ENCODE results near the gene HVCN1.
"Not testable (repeated sequence)": the region's sequence is repeated elsewhere in the genome, so short reads cannot be mapped to it uniquely, and the experiment has no call there.

The HVCN1 gene

DNA sequence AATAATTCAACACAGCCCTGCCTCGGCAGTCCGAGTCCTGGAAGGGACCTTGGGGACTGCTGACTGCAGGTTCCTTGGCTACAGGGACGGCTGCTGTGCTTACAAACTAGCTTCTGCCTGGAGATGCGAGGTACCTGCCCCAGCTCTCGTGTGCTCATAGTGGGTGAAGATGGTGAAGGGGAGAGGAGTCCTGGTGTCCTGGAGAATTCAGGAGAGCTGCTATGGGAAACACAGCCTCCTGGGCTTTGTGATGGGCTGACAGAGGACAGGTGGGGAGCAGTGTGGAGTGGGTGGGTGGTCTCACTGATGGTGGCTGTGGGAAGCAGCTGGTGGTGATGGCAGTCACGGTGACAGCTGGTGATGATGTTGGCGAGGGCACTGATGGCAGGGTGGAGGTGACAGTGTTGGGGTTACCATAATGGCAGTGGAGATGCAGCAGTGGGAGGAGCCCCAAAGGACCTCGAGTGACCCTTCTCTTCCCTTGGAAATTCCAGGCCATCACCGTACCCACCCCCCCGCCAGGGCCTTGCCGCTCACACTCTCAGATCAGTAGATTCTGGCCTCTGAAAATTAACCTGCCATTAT lies 32.8 kb downstream of the HVCN1 start:
- H3K4me2 ChIP-seq (ENCODE audit: low read length), result no peak overlapping the region
- H3K4me3 ChIP-seq (ENCODE audit: low read length), result no peak overlapping the region
- no peaks in the 10 kb centered on the region for H3K36me3 ChIP-seq (replicated peaks; ENCODE audit: low read depth, low read length)
- H4K20me1 ChIP-seq (ENCODE audit: insufficient read depth, low read length), result no peaks in the 10 kb centered on the region
- no peaks in the 10 kb centered on the region for H3K27me3 ChIP-seq (ENCODE audit: low read depth, low read length)
- no peak for TF ChIP-seq EZH2phosphoT487 (IDR thresholded peaks at IDR 0.05; ENCODE audit: low read depth)
- TF ChIP-seq, protein P1, sequence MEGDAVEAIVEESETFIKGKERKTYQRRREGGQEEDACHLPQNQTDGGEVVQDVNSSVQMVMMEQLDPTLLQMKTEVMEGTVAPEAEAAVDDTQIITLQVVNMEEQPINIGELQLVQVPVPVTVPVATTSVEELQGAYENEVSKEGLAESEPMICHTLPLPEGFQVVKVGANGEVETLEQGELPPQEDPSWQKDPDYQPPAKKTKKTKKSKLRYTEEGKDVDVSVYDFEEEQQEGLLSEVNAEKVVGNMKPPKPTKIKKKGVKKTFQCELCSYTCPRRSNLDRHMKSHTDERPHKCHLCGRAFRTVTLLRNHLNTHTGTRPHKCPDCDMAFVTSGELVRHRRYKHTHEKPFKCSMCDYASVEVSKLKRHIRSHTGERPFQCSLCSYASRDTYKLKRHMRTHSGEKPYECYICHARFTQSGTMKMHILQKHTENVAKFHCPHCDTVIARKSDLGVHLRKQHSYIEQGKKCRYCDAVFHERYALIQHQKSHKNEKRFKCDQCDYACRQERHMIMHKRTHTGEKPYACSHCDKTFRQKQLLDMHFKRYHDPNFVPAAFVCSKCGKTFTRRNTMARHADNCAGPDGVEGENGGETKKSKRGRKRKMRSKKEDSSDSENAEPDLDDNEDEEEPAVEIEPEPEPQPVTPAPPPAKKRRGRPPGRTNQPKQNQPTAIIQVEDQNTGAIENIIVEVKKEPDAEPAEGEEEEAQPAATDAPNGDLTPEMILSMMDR (IDR thresholded peaks at IDR 0.05; ENCODE audit: low read depth, low read length), result no peak
- H3K4me1 ChIP-seq (ENCODE audit: low read length), result no peaks in the 10 kb centered on the region
- H3K27ac ChIP-seq (ENCODE audit: low read length), result no peak overlapping the region
- H3K9ac ChIP-seq (ENCODE audit: low read length), result no peak overlapping the region
- H3K9me3 ChIP-seq (ENCODE audit: insufficient read depth, low read length), result no peaks in the 10 kb centered on the region
- no peaks in the 10 kb centered on the region for H3K79me2 ChIP-seq (ENCODE audit: low read length)
- H2AFZ ChIP-seq (ENCODE audit: low read depth, low read length), result no peak overlapping the region

DNA sequence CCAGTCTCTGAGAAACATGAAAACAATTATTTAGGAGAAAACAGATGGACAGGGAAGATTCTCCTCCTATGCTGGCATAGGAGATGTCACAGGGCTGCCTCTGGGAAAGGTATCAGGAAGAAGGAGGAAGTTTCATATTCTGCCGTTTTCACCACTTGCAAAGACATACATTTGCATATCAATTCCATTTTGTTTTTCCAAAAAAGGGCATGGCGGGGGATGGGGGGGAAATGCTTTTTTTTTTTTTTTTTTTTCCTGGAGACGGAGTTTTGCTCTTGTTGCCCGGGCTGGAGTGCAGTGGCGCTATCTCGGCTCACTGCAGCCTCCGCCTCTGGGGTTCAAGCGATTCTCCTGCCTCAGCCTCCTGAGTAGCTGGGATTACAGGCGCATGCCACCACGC lies 34.7 kb downstream of the HVCN1 start:
- not testable (repeated sequence) for H3K4me3 ChIP-seq (ENCODE audit: low read length)

DNA sequence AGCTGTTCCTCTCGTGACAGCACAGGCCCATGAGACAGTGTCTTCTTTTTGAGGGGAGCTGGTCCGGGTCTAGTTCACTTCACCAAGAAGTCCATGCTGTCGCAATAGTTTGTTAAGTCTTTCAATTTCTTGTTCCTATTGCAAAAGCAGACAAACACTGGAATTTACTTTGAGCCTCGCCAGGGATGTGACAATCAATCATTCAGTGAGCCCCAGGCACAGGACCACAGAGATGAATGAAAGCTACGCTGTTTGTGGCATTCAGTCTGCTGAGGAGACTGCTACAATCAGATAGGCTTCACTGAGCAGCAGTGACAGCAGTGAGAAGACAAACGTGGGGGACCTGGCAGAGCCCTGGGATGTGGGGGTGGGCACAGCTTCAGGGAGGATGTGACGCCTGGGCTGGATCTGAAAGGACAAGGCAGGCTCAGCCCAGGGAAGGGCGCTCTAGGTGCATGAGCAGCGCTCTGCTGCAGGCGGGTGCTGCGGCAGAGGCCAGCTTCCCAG lies 39.5 kb downstream of the HVCN1 start:
- Histone ChIP-seq H3K4me3 (ENCODE audit: low read length) (no peak overlapping the region), H3K4me1 (ENCODE audit: low read length) (peaks cover 7% of the 10 kb centered on the region), H3K4me2 (ENCODE audit: low read length) (no peak overlapping the region), H3K27me3 (ENCODE audit: low read depth, low read length) (no peaks in the 10 kb centered on the region), H2AFZ (ENCODE audit: low read depth, low read length) (no peak overlapping the region), H3K36me3 (replicated peaks; ENCODE audit: low read depth, low read length) (no peaks in the 10 kb centered on the region), H3K79me2 (ENCODE audit: low read length) (no peaks in the 10 kb centered on the region), H3K27ac (ENCODE audit: low read length) (no peak overlapping the region), H3K9me3 (ENCODE audit: insufficient read depth, low read length) (no peaks in the 10 kb centered on the region), H4K20me1 (ENCODE audit: insufficient read depth, low read length) (no peaks in the 10 kb centered on the region), H3K9ac (ENCODE audit: low read length) (no peak overlapping the region)
- TF ChIP-seq EZH2phosphoT487 (IDR thresholded peaks at IDR 0.05; ENCODE audit: low read depth), result no peak
- TF ChIP-seq, protein P1 (IDR thresholded peaks at IDR 0.05; ENCODE audit: low read depth, low read length), result no peak

More for the DNA sequence above, 34.7 kb downstream of the HVCN1 start:
- H3K9ac ChIP-seq (ENCODE audit: low read length); H3K27me3 ChIP-seq (ENCODE audit: low read depth, low read length); H3K9me3 ChIP-seq (ENCODE audit: insufficient read depth, low read length); H3K4me1 ChIP-seq (ENCODE audit: low read length); H3K4me2 ChIP-seq (ENCODE audit: low read length); H3K27ac ChIP-seq (ENCODE audit: low read length); H2AFZ ChIP-seq (ENCODE audit: low read depth, low read length); H3K79me2 ChIP-seq (ENCODE audit: low read length); H3K36me3 ChIP-seq (replicated peaks; ENCODE audit: low read depth, low read length); H4K20me1 ChIP-seq (ENCODE audit: insufficient read depth, low read length): not testable (repeated sequence)

DNA sequence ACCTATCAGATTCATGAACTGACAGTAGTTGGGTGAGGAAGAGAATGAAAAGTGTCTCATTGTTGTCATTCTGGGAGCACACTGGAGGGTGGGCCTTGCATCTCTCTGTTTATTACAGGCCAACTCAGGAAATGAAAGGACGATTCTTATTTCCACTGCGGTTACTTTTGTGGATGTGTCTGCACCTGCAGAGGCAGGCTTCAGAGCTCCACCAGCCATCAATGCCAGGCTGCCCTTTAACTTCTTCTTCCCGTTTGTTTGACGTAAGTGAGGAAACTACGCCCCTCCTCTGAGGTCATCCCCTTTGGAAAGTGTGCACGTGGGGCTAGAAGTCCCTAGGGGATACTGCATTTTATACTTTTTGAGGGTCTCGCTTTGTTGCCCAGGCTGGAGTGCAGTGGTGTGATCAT lies 41.3 kb downstream of the HVCN1 start:
- H3K79me2 ChIP-seq (ENCODE audit: low read length), result no peaks in the 10 kb centered on the region
- no peak overlapping the region for H3K4me3 ChIP-seq (ENCODE audit: low read length)
- TF ChIP-seq, protein P1 (IDR thresholded peaks at IDR 0.05; ENCODE audit: low read depth, low read length), result no peak
- TF ChIP-seq EZH2phosphoT487 (IDR thresholded peaks at IDR 0.05; ENCODE audit: low read depth), result no peak
- no peaks in the 10 kb centered on the region for H3K36me3 ChIP-seq (replicated peaks; ENCODE audit: low read depth, low read length)
- H3K4me1 ChIP-seq (ENCODE audit: low read length), result peaks cover 7% of the 10 kb centered on the region
- H3K27ac ChIP-seq (ENCODE audit: low read length), result no peak overlapping the region
- no peak overlapping the region for H3K9ac ChIP-seq (ENCODE audit: low read length)
- H3K9me3 ChIP-seq (ENCODE audit: insufficient read depth, low read length), result no peaks in the 10 kb centered on the region
- no peak overlapping the region for H2AFZ ChIP-seq (ENCODE audit: low read depth, low read length)
- H3K27me3 ChIP-seq (ENCODE audit: low read depth, low read length), result no peaks in the 10 kb centered on the region
- no peak overlapping the region for H3K4me2 ChIP-seq (ENCODE audit: low read length)
- no peaks in the 10 kb centered on the region for H4K20me1 ChIP-seq (ENCODE audit: insufficient read depth, low read length)

Data from OCI-LY3 (cell line).